Transverse colon (tissue), 4 donors: ENCODE measurements around the gene SLC3A2.

Source experiments
- EP300 ChIP-seq: sonication (generic); formaldehyde crosslinking; IDR thresholded peaks from one replicate; pipeline ENCODE4 v1.6.1; 2017; ENCODE audit warnings: antibody characterized with exemption, low read depth
- POLR2A ChIP-seq: fragments of 450-650 bp; IDR thresholded peaks from one replicate; pipeline ENCODE4 v1.6.1; 2016; ENCODE audit warnings: antibody characterized with exemption, mild to moderate bottlenecking, moderate library complexity
- POLR2AphosphoS5 ChIP-seq, 3 donors: sonication (generic); formaldehyde crosslinking; IDR thresholded peaks; one replicate each; pipeline ENCODE4 v1.6.1; 2016; ENCODE audit warnings: antibody characterized with exemption in 3 of 3
- TF ChIP-seq, protein P1 (sequence below), 5 experiments: fragments of 200-600 bp in 3 of 5; fragments of 450-650 bp in 2 of 5; sonication (generic) in 3 of 5; IDR thresholded peaks; 1 replicate in 2 of 5; 2 replicates in 3 of 5; pipeline ENCODE4 v1.5.1; 2016 to 2017; ENCODE audit warnings: antibody characterized with exemption in 5 of 5, inconsistent platforms in 3 of 5, mild to moderate bottlenecking in 2 of 5, moderate library complexity in 1 of 5

DNA sequence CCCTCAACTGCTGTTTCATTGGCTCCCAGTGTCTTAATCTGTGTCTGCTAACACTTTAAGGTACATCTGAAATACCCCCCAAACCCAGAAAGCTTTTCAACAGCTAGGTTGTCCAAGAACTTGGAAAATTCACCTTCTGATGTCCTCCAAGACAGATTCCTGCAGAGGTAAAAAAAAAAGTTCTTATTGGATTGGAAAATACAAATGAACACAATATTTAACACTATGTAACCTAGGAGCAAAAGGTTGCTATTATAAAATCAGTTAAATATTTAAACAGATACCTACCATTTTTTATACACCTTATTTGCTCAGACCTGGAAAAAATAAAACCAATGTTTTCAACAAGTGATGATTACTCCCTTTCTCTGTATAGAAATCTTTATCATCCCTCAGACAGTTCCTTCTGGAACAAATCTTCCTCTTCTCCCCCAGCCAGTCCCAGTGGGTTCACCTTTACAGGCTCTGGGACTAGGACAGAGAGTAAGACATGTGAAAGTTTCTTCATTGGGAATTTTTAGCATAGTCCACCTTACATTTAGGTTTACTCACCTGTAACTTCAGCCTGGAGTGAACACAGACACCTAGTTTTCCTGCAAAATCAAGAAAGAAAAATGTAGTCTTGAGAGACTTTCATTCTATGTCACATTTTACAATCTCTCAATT, 28.0 kb upstream of the SLC3A2 start:
- TF ChIP-seq, protein P1, sequence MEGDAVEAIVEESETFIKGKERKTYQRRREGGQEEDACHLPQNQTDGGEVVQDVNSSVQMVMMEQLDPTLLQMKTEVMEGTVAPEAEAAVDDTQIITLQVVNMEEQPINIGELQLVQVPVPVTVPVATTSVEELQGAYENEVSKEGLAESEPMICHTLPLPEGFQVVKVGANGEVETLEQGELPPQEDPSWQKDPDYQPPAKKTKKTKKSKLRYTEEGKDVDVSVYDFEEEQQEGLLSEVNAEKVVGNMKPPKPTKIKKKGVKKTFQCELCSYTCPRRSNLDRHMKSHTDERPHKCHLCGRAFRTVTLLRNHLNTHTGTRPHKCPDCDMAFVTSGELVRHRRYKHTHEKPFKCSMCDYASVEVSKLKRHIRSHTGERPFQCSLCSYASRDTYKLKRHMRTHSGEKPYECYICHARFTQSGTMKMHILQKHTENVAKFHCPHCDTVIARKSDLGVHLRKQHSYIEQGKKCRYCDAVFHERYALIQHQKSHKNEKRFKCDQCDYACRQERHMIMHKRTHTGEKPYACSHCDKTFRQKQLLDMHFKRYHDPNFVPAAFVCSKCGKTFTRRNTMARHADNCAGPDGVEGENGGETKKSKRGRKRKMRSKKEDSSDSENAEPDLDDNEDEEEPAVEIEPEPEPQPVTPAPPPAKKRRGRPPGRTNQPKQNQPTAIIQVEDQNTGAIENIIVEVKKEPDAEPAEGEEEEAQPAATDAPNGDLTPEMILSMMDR (IDR thresholded peaks at IDR 0.05), result no peak
- TF ChIP-seq POLR2A (no peak), EP300 (no peak), POLR2AphosphoS5 (IDR thresholded peaks at IDR 0.05) (no peak)
